ENCODE measurements around the gene MEIKIN.

DNA sequence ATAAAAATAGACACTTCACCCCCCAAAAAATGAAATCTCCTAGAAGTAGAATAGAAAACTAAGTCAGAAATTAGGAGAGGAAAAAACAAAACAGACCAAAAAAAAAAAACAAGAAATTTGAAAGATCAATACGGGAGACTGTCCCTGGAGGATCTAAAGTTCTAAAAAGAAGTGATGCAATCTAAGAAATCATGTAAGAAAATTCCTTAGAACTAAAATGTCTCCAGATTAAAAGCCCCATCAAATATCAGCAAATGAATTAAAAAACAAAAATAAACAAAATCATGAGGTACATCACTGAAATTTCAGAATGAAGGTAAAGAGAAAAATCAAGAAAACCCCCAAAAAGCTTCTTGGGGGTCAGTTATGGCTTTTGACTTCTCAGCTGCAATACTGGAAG lies 162.1 kb downstream of the MEIKIN start:
- TF ChIP-seq EP300 (IDR thresholded peaks at IDR 0.05): no peak
- TF ChIP-seq, protein P1, sequence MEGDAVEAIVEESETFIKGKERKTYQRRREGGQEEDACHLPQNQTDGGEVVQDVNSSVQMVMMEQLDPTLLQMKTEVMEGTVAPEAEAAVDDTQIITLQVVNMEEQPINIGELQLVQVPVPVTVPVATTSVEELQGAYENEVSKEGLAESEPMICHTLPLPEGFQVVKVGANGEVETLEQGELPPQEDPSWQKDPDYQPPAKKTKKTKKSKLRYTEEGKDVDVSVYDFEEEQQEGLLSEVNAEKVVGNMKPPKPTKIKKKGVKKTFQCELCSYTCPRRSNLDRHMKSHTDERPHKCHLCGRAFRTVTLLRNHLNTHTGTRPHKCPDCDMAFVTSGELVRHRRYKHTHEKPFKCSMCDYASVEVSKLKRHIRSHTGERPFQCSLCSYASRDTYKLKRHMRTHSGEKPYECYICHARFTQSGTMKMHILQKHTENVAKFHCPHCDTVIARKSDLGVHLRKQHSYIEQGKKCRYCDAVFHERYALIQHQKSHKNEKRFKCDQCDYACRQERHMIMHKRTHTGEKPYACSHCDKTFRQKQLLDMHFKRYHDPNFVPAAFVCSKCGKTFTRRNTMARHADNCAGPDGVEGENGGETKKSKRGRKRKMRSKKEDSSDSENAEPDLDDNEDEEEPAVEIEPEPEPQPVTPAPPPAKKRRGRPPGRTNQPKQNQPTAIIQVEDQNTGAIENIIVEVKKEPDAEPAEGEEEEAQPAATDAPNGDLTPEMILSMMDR (IDR thresholded peaks at IDR 0.05): no peak

Measured in tibial nerve (tissue), 4 donors.